ENCODE data around the gene KY.
A peak's percentile ranks its signal among the peaks of the same experiment; 100 is the strongest.

Gene KY

GRCh38 chr3:134667956-134668355 lies 17.1 kb upstream of the KY start:
- H3K4me3 ChIP-seq (ENCODE audit: low read length in 2 of 2) = no peak overlapping the region
- H3K27me3 ChIP-seq (ENCODE audit: control insufficient read depth in 1 of 2, insufficient read depth in 2 of 2, low read length in 2 of 2) = no peaks in the 10 kb centered on the region
- no peaks in the 10 kb centered on the region for H3K9me3 ChIP-seq (ENCODE audit: control insufficient read depth in 2 of 2, low read length in 2 of 2)
- no peak overlapping the region for H3K27ac ChIP-seq (ENCODE audit: low read length)
- H3K9ac ChIP-seq (ENCODE audit: low read length in 2 of 2) = no peak overlapping the region
- H3K4me1 ChIP-seq (ENCODE audit: control insufficient read depth, insufficient read depth, low read length) = peaks cover 18% of the 10 kb centered on the region
- no peaks in the 10 kb centered on the region for H3K36me3 ChIP-seq (ENCODE audit: control insufficient read depth in 2 of 2, insufficient read depth in 2 of 2, low read length in 2 of 2)

DNA sequence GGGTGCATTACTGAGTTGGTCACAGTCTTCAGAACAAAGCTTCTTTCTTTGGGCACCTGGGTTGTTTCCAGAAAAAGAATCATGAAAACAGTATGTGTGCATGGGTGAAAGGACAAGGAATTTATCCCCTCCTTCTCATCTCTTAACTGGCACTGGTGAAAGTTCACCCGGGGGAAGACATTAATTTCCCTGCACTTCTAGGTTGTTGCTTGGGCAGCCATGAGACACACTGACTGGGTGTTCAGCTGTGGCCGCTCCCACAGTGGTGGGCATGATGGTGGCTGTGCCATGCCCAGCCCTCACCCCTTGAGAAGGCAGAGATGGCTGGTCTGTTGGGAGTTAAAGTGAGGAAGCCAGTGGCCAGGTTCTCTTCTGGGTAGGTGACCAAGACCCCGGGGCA lies 16.6 kb upstream of the KY start:
- no peaks in the 10 kb centered on the region for H3K9me3 ChIP-seq (ENCODE audit: control insufficient read depth in 2 of 2, low read length in 2 of 2)

DNA sequence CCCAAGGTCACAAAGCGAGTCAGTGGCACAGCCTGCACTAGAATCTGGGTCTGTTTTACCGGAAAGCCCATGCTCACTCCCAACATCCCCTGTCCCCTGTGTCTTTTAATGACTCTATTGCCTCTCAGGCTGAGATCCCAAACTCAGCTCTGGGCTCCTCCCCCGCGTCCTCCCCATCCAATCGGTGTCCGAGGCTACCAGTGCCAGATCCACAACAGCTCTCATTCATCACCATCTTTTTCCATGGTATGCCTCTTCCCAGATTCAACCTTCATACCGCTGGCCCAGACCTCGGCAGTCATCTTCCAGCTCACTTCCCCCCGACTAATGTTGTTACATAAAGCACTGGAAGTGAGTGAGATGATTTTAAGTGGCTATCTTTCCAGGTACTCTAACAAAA lies 16.1 kb upstream of the KY start:
- Histone ChIP-seq H3K27me3 (ENCODE audit: control insufficient read depth in 1 of 2, insufficient read depth in 2 of 2, low read length in 2 of 2) (no peaks in the 10 kb centered on the region), H3K36me3 (ENCODE audit: control insufficient read depth in 2 of 2, insufficient read depth in 2 of 2, low read length in 2 of 2) (no peaks in the 10 kb centered on the region), H3K27ac (ENCODE audit: low read length) (no peak overlapping the region), H3K9ac (ENCODE audit: low read length in 2 of 2) (no peak overlapping the region), H3K4me1 (ENCODE audit: control insufficient read depth, insufficient read depth, low read length) (peaks cover 18% of the 10 kb centered on the region), H3K9me3 (ENCODE audit: control insufficient read depth in 2 of 2, low read length in 2 of 2) (no peaks in the 10 kb centered on the region), H3K4me3 (ENCODE audit: low read length in 2 of 2) (no peak overlapping the region)

More for the DNA sequence above, 16.6 kb upstream of the KY start:
- H3K4me3 ChIP-seq (ENCODE audit: low read length in 2 of 2) = no peak overlapping the region
- H3K4me1 ChIP-seq (ENCODE audit: control insufficient read depth, insufficient read depth, low read length) = peaks cover 18% of the 10 kb centered on the region
- H3K36me3 ChIP-seq (ENCODE audit: control insufficient read depth in 2 of 2, insufficient read depth in 2 of 2, low read length in 2 of 2) = no peaks in the 10 kb centered on the region
- H3K27me3 ChIP-seq (ENCODE audit: control insufficient read depth in 1 of 2, insufficient read depth in 2 of 2, low read length in 2 of 2) = no peaks in the 10 kb centered on the region
- no peak overlapping the region for H3K9ac ChIP-seq (ENCODE audit: low read length in 2 of 2)
- no peak overlapping the region for H3K27ac ChIP-seq (ENCODE audit: low read length)

- no peak overlapping the region for H3K27ac ChIP-seq (ENCODE audit: low read length)
- no peak overlapping the region for H3K4me3 ChIP-seq (ENCODE audit: low read length in 2 of 2)
- H3K27me3 ChIP-seq (ENCODE audit: control insufficient read depth in 1 of 2, insufficient read depth in 2 of 2, low read length in 2 of 2) = no peaks in the 10 kb centered on the region
- no peaks in the 10 kb centered on the region for H3K36me3 ChIP-seq (ENCODE audit: control insufficient read depth in 2 of 2, insufficient read depth in 2 of 2, low read length in 2 of 2)
- no peak overlapping the region for H3K9ac ChIP-seq (ENCODE audit: low read length in 2 of 2)
- peaks cover 18% of the 10 kb centered on the region for H3K4me1 ChIP-seq (ENCODE audit: control insufficient read depth, insufficient read depth, low read length)
- H3K9me3 ChIP-seq (ENCODE audit: control insufficient read depth in 2 of 2, low read length in 2 of 2) = no peaks in the 10 kb centered on the region
Observed at GRCh38 chr3:134666466-134666865, 15.6 kb upstream of the KY start.

GRCh38 chr3:134666052-134666451 lies 15.2 kb upstream of the KY start:
- no peak overlapping the region for H3K9ac ChIP-seq (ENCODE audit: low read length in 2 of 2)
- no peak overlapping the region for H3K4me3 ChIP-seq (ENCODE audit: low read length in 2 of 2)
- no peaks in the 10 kb centered on the region for H3K9me3 ChIP-seq (ENCODE audit: control insufficient read depth in 2 of 2, low read length in 2 of 2)
- H3K36me3 ChIP-seq (ENCODE audit: control insufficient read depth in 2 of 2, insufficient read depth in 2 of 2, low read length in 2 of 2) = no peaks in the 10 kb centered on the region
- peaks cover 18% of the 10 kb centered on the region for H3K4me1 ChIP-seq (ENCODE audit: control insufficient read depth, insufficient read depth, low read length)
- no peak overlapping the region for H3K27ac ChIP-seq (ENCODE audit: low read length)
- H3K27me3 ChIP-seq (ENCODE audit: control insufficient read depth in 1 of 2, insufficient read depth in 2 of 2, low read length in 2 of 2) = no peaks in the 10 kb centered on the region

- H3K9ac ChIP-seq (ENCODE audit: low read length in 2 of 2) = no peak overlapping the region
- H3K4me1 ChIP-seq (ENCODE audit: control insufficient read depth, insufficient read depth, low read length) = peaks cover 18% of the 10 kb centered on the region
- H3K27me3 ChIP-seq (ENCODE audit: control insufficient read depth in 1 of 2, insufficient read depth in 2 of 2, low read length in 2 of 2) = no peaks in the 10 kb centered on the region
- H3K27ac ChIP-seq (ENCODE audit: low read length) = no peak overlapping the region
- H3K36me3 ChIP-seq (ENCODE audit: control insufficient read depth in 2 of 2, insufficient read depth in 2 of 2, low read length in 2 of 2) = no peaks in the 10 kb centered on the region
- no peaks in the 10 kb centered on the region for H3K9me3 ChIP-seq (ENCODE audit: control insufficient read depth in 2 of 2, low read length in 2 of 2)
- no peak overlapping the region for H3K4me3 ChIP-seq (ENCODE audit: low read length in 2 of 2)
Observed at GRCh38 chr3:134665243-134665642, 14.4 kb upstream of the KY start.

GRCh38 chr3:134663721-134664456 lies 13.1 kb upstream of the KY start:
- Histone ChIP-seq H3K27me3 (ENCODE audit: control insufficient read depth in 1 of 2, insufficient read depth in 2 of 2, low read length in 2 of 2) (no peaks in the 10 kb centered on the region), H3K36me3 (ENCODE audit: control insufficient read depth in 2 of 2, insufficient read depth in 2 of 2, low read length in 2 of 2) (no peaks in the 10 kb centered on the region), H3K4me3 (ENCODE audit: low read length in 2 of 2) (no peak overlapping the region), H3K4me1 (ENCODE audit: control insufficient read depth, insufficient read depth, low read length) (peaks cover 18% of the 10 kb centered on the region), H3K9ac (ENCODE audit: low read length in 2 of 2) (peak overlapping the region in 1 of 2 donors; percentile 15), H3K9me3 (ENCODE audit: control insufficient read depth in 2 of 2, low read length in 2 of 2) (no peaks in the 10 kb centered on the region), H3K27ac (ENCODE audit: low read length) (no peak overlapping the region)

DNA sequence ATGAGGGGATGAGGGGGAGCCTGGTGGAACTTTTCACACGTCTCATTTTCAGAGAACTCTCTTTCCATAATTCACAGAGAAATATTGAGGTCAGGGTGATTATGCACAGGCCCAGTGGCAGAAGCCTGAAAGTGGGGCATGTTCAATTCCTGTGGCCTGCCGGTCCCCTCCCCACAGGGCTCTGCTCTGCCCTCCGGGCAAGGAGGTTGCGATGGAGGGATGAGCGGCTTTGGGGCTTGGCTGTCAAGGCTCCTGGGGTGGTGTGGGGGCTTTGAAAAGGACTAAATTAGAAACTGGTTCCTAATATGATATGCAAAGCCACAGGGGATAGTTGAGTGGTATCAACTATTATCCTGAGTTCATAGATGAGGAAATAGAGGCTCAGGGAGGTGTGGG lies 9.2 kb upstream of the KY start:
- Histone ChIP-seq H3K27me3 (ENCODE audit: control insufficient read depth in 1 of 2, insufficient read depth in 2 of 2, low read length in 2 of 2) (no peaks in the 10 kb centered on the region), H3K36me3 (ENCODE audit: control insufficient read depth in 2 of 2, insufficient read depth in 2 of 2, low read length in 2 of 2) (no peaks in the 10 kb centered on the region), H3K9ac (ENCODE audit: low read length in 2 of 2) (no peak overlapping the region), H3K9me3 (ENCODE audit: control insufficient read depth in 2 of 2, low read length in 2 of 2) (no peaks in the 10 kb centered on the region), H3K4me1 (ENCODE audit: control insufficient read depth, insufficient read depth, low read length) (peaks cover 16% of the 10 kb centered on the region), H3K27ac (ENCODE audit: low read length) (no peak overlapping the region), H3K4me3 (ENCODE audit: low read length in 2 of 2) (no peak overlapping the region)

DNA sequence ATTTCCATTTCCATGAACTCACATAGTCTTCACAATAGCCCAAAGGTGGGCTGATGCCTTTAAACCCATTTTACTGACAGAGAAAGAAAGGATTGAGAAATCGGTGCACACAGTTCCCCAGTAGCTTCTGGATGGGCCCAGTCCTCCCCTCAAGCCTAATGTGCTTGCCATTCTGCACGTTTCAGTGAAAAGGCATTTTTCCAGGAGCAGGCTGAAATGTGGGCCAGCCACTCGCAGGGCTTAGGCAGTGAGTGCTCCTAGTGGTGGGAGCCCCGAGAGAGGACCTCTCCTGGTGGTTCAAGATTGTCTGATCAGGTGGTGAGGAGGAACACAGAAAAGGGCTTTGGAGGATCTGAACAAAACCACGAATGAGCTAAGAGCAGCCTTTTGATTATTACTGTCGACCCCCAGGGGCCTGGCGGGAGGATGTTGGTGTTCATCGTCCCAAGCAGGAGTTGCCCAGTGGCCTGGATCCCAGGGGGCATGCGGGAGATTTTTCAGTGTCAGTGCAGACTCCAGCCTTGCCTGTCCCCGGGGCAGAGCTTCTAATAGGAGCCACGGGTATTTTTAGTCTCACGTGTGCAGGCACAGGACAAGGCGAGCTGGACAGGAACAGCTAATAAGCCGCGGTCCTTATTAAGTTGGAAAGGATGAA lies 8.7 kb upstream of the KY start:
- Histone ChIP-seq H3K4me1 (ENCODE audit: control insufficient read depth, insufficient read depth, low read length) (peaks cover 13% of the 10 kb centered on the region), H3K27ac (ENCODE audit: low read length) (no peak overlapping the region), H3K36me3 (ENCODE audit: control insufficient read depth in 2 of 2, insufficient read depth in 2 of 2, low read length in 2 of 2) (no peaks in the 10 kb centered on the region), H3K9me3 (ENCODE audit: control insufficient read depth in 2 of 2, low read length in 2 of 2) (no peaks in the 10 kb centered on the region), H3K9ac (ENCODE audit: low read length in 2 of 2) (no peak overlapping the region), H3K27me3 (ENCODE audit: control insufficient read depth in 1 of 2, insufficient read depth in 2 of 2, low read length in 2 of 2) (no peaks in the 10 kb centered on the region), H3K4me3 (ENCODE audit: low read length in 2 of 2) (no peak overlapping the region)

- Histone ChIP-seq H3K27me3 (ENCODE audit: control insufficient read depth in 1 of 2, insufficient read depth in 2 of 2, low read length in 2 of 2) (no peaks in the 10 kb centered on the region), H3K36me3 (ENCODE audit: control insufficient read depth in 2 of 2, insufficient read depth in 2 of 2, low read length in 2 of 2) (no peaks in the 10 kb centered on the region), H3K9ac (ENCODE audit: low read length in 2 of 2) (no peak overlapping the region)
Observed at GRCh38 chr3:134658555-134658954, 7.7 kb upstream of the KY start.

GRCh38 chr3:134656211-134656800 lies 5.5 kb upstream of the KY start:
- Histone ChIP-seq H3K27ac (ENCODE audit: low read length) (no peak overlapping the region), H3K4me1 (ENCODE audit: control insufficient read depth, insufficient read depth, low read length) (peaks cover 14% of the 10 kb centered on the region), H3K27me3 (ENCODE audit: control insufficient read depth in 1 of 2, insufficient read depth in 2 of 2, low read length in 2 of 2) (no peaks in the 10 kb centered on the region), H3K4me3 (ENCODE audit: low read length in 2 of 2) (no peak overlapping the region), H3K9me3 (ENCODE audit: control insufficient read depth in 2 of 2, low read length in 2 of 2) (no peaks in the 10 kb centered on the region), H3K36me3 (ENCODE audit: control insufficient read depth in 2 of 2, insufficient read depth in 2 of 2, low read length in 2 of 2) (no peaks in the 10 kb centered on the region), H3K9ac (ENCODE audit: low read length in 2 of 2) (no peak overlapping the region)

More at GRCh38 chr3:134658555-134658954, 7.7 kb upstream of the KY start:
- Histone ChIP-seq H3K4me3 (ENCODE audit: low read length in 2 of 2) (no peak overlapping the region), H3K9me3 (ENCODE audit: control insufficient read depth in 2 of 2, low read length in 2 of 2) (no peaks in the 10 kb centered on the region), H3K4me1 (ENCODE audit: control insufficient read depth, insufficient read depth, low read length) (peaks cover 5% of the 10 kb centered on the region), H3K27ac (ENCODE audit: low read length) (no peak overlapping the region)

Data from stomach smooth muscle (tissue), 2 donors.